Measurements from ENCODE around the gene TMTC1. TPM values are rescaled to one million over a fixed set of nuclear protein-coding genes. Genes with fewer than 3 reads are reported as not detected.

The TMTC1 gene
- total RNA-seq, 3 donors from 2014 or later (not counting 1 experiment from before 2014, with no cell fraction given) = 0.18 to 2.0 (median 0.50) TPM

GRCh38 chr12:29804019-29804418 is 20.3 kb upstream of the TMTC1 start:
- Mint-ChIP-seq H3K27me3 (ENCODE audit: low read depth in 2 of 2) (no peaks in the 10 kb centered on the region), H3K4me3 (no peak overlapping the region), H3K36me3 (no peaks in the 10 kb centered on the region), H3K27ac (no peak overlapping the region), H3K9me3 (peaks cover 0 to 4% of the 10 kb centered on the region in 2 donors), H3K4me1 (no peaks in the 10 kb centered on the region)
- Histone ChIP-seq H3K4me1 (ENCODE audit: control insufficient read depth, insufficient read depth, low read length) (no peaks in the 10 kb centered on the region), H3K27ac (ENCODE audit: low read length) (no peak overlapping the region), H3K27me3 (ENCODE audit: control insufficient read depth, insufficient read depth, low read length) (no peaks in the 10 kb centered on the region), H3K4me3 (ENCODE audit: low read length) (no peak overlapping the region), H3K36me3 (ENCODE audit: control insufficient read depth, insufficient read depth, low read length) (no peaks in the 10 kb centered on the region), H3K9me3 (ENCODE audit: control insufficient read depth, insufficient read depth, low read length) (no peaks in the 10 kb centered on the region)
- ATAC-seq = no peak
- no peak for DNase-seq
- TF ChIP-seq CTCF (IDR thresholded peaks at IDR 0.05) = no peak
- intact Hi-C loops (cut with micrococcal nuclease) = no loop called here

GRCh38 chr12:29799591-29799990 is 15.8 kb upstream of the TMTC1 start:
- Mint-ChIP-seq H3K27me3 (ENCODE audit: low read depth in 2 of 2) (no peaks in the 10 kb centered on the region), H3K4me3 (no peak overlapping the region), H3K9me3 (peaks cover 9 to 13% of the 10 kb centered on the region in 2 donors), H3K36me3 (no peaks in the 10 kb centered on the region), H3K4me1 (no peaks in the 10 kb centered on the region), H3K27ac (no peak overlapping the region)
- Histone ChIP-seq H3K36me3 (ENCODE audit: control insufficient read depth, insufficient read depth, low read length) (no peaks in the 10 kb centered on the region), H3K4me3 (ENCODE audit: low read length) (no peak overlapping the region), H3K9me3 (ENCODE audit: control insufficient read depth, insufficient read depth, low read length) (no peaks in the 10 kb centered on the region), H3K4me1 (ENCODE audit: control insufficient read depth, insufficient read depth, low read length) (no peaks in the 10 kb centered on the region), H3K27me3 (ENCODE audit: control insufficient read depth, insufficient read depth, low read length) (no peaks in the 10 kb centered on the region), H3K27ac (ENCODE audit: low read length) (no peak overlapping the region)
- DNase-seq = no peak
- no peak for TF ChIP-seq CTCF (IDR thresholded peaks at IDR 0.05)
- intact Hi-C loops (cut with micrococcal nuclease) = no loop called here
- ATAC-seq = no peak

DNA sequence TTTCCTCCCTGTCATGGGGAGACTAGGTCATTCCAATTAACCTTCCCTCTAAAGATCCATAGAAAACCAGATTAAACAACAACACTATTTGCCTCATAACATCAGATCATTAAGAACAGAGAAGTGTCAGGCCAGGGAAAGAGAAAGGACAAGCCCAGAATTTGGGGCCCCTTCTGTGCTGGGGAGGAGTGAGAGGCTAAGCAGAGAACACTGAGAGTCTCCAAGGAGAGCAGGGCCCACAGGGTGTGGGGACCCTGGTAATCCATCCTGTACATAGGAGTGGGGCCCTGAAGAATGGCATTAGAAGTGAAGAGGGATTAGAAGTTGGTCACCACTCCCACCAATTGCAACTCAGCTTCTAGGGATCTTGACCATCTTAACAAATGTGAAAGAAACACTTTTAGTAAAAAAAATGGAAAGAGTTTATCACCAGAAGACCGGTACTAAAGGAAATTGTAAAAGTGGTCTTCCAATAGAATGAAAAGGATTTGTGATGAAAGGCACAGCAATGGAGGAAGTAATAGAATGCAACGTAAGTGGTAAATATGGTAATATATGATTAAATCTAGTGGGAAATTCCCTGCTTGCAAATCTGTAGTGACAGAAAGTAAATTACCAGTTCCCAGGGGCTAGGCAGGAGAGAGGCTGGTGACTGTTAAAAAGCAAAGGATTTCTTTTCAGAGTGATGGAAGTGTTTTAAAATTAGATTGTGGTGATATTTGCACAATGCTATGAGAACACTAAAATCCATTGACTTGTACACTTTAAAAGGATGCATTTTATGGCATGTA is 14.0 kb upstream of the TMTC1 start:
- H3K9me3 ChIP-seq (ENCODE audit: control insufficient read depth, insufficient read depth, low read length) = peaks cover 3% of the 10 kb centered on the region
- Mint-ChIP-seq H3K36me3 (no peaks in the 10 kb centered on the region), H3K4me1 (no peaks in the 10 kb centered on the region), H3K9me3 (peaks cover 9 to 13% of the 10 kb centered on the region in 2 donors), H3K27ac (no peak overlapping the region), H3K4me3 (no peak overlapping the region), H3K27me3 (ENCODE audit: low read depth in 2 of 2) (no peaks in the 10 kb centered on the region)
- no peak for TF ChIP-seq CTCF (IDR thresholded peaks at IDR 0.05)
- no peaks in the 10 kb centered on the region for H3K4me1 ChIP-seq (ENCODE audit: control insufficient read depth, insufficient read depth, low read length)
- DNase-seq = no peak
- intact Hi-C loops (cut with micrococcal nuclease) = no loop called here
- no peaks in the 10 kb centered on the region for H3K27me3 ChIP-seq (ENCODE audit: control insufficient read depth, insufficient read depth, low read length)
- WGBS (ENCODE audit: insufficient coverage) = 17% methylated on average over 2 of the region's 2 CpGs
- no peaks in the 10 kb centered on the region for H3K36me3 ChIP-seq (ENCODE audit: control insufficient read depth, insufficient read depth, low read length)
- no peak overlapping the region for H3K4me3 ChIP-seq (ENCODE audit: low read length)
- no peak overlapping the region for H3K27ac ChIP-seq (ENCODE audit: low read length)
- no peak for ATAC-seq

- no peak for ATAC-seq
- Mint-ChIP-seq H3K27me3 (ENCODE audit: low read depth in 2 of 2) (no peaks in the 10 kb centered on the region), H3K4me3 (no peak overlapping the region), H3K9me3 (peaks cover 9 to 13% of the 10 kb centered on the region in 2 donors), H3K27ac (no peak overlapping the region), H3K36me3 (no peaks in the 10 kb centered on the region), H3K4me1 (no peaks in the 10 kb centered on the region)
- Histone ChIP-seq H3K27me3 (ENCODE audit: control insufficient read depth, insufficient read depth, low read length) (no peaks in the 10 kb centered on the region), H3K9me3 (ENCODE audit: control insufficient read depth, insufficient read depth, low read length) (peaks cover 12% of the 10 kb centered on the region), H3K4me1 (ENCODE audit: control insufficient read depth, insufficient read depth, low read length) (no peaks in the 10 kb centered on the region), H3K27ac (ENCODE audit: low read length) (no peak overlapping the region), H3K4me3 (ENCODE audit: low read length) (no peak overlapping the region), H3K36me3 (ENCODE audit: control insufficient read depth, insufficient read depth, low read length) (no peaks in the 10 kb centered on the region)
- TF ChIP-seq CTCF (IDR thresholded peaks at IDR 0.05) = no peak
- DNase-seq = no peak
- 76% methylated on average over 5 of the region's 6 CpGs for WGBS (ENCODE audit: insufficient coverage)
- intact Hi-C loops (cut with micrococcal nuclease) = no loop called here
Measured at GRCh38 chr12:29796823-29797263, 13.1 kb upstream of the TMTC1 start.
